Transverse colon (tissue), 4 donors: Measurements from ENCODE around the gene CRX. TPM values are rescaled to one million over a fixed set of nuclear protein-coding genes. Genes with fewer than 3 reads are reported as not detected.

Source experiments
- DNase-seq: peaks from one replicate; pipeline ENCODE4 v3.0.0-alpha.2; 2019
- H3K27ac ChIP-seq, 4 donors: fragments of 200-600 bp; sonication (generic); 2 replicates each; pipeline ENCODE4 v1.5.1; 2016 to 2018; ENCODE audit warnings: inconsistent platforms in 4 of 4
- H3K27me3 ChIP-seq: fragments of 200-600 bp; sonication (generic); 2 replicates; pipeline ENCODE4 v1.5.1; 2017; ENCODE audit warnings: inconsistent platforms
- H3K36me3 ChIP-seq, 4 donors: fragments of 200-600 bp; sonication (generic); 2 replicates each; pipeline ENCODE4 v1.5.1; 2017 to 2019; ENCODE audit warnings: inconsistent platforms in 4 of 4
- H3K4me1 ChIP-seq, 4 donors: fragments of 200-600 bp; sonication (generic); 2 replicates each; pipeline ENCODE4 v1.5.1; 2017 to 2020; ENCODE audit warnings: inconsistent platforms in 4 of 4
- H3K4me3 ChIP-seq, 4 donors: fragments of 200-600 bp; sonication (generic); 1 replicate in 1 of 4; 2 replicates in 3 of 4; pipeline versions ENCODE4 v1.5.1 to v1.6.1; 2017 to 2019; ENCODE audit warnings: inconsistent platforms in 4 of 4
- H3K9me3 ChIP-seq, 2 donors: fragments of 200-600 bp; sonication (generic); 2 replicates each; pipeline ENCODE4 v1.5.1; 2017 to 2019; ENCODE audit warnings: inconsistent platforms in 2 of 2
- CTCF ChIP-seq, 5 experiments: fragments of 200-600 bp in 3 of 5; fragments of 450-650 bp in 2 of 5; sonication (generic) in 3 of 5; IDR thresholded peaks; 1 replicate in 2 of 5; 2 replicates in 3 of 5; pipeline ENCODE4 v1.5.1; 2016 to 2017; ENCODE audit warnings: antibody characterized with exemption in 5 of 5, inconsistent platforms in 3 of 5, mild to moderate bottlenecking in 2 of 5, moderate library complexity in 1 of 5
- EP300 ChIP-seq: sonication (generic); formaldehyde crosslinking; IDR thresholded peaks from one replicate; pipeline ENCODE4 v1.6.1; 2017; ENCODE audit warnings: antibody characterized with exemption, low read depth
- POLR2A ChIP-seq: fragments of 450-650 bp; IDR thresholded peaks from one replicate; pipeline ENCODE4 v1.6.1; 2016; ENCODE audit warnings: antibody characterized with exemption, mild to moderate bottlenecking, moderate library complexity
- POLR2AphosphoS5 ChIP-seq, 3 donors: sonication (generic); formaldehyde crosslinking; IDR thresholded peaks; one replicate each; pipeline ENCODE4 v1.6.1; 2016; ENCODE audit warnings: antibody characterized with exemption in 3 of 3
- WGBS, 2 donors: methylation state at CpG; one replicate each; pipeline ENCODE4 v1.1.5; 2018; ENCODE audit warnings: low coverage in 1 of 2; 5-methylcytosine and 5-hydroxymethylcytosine counted together
- in situ Hi-C, 4 donors: fragments of 200-750 bp; cut with MboI; loops; one replicate each; pipeline versions ENCODE4 v1.15.0 to v1.15.1; 2017; ENCODE audit warnings: low sequenced_read_pairs in 3 of 4, low pct_ligation_motif_present in 1 of 4, low pct_unique_long_range_greater_than_20kb in 1 of 4
- intact Hi-C: fragments of 100-400 bp; cut with DNase I; formaldehyde crosslinking; loops from one replicate; pipeline ENCODE4 v1.15.1; 2023; ENCODE audit warnings: low total_unique reads
- total RNA-seq, 4 donors: library from RNA; depleted of rRNA; stranded (reverse); fragments of >200 nt; gene quantifications; one replicate each; pipeline ENCODE4 v1.1.0, GENCODE V29; 2016

CRX gene
- total RNA-seq, 4 donors from 2014 or later: not detected

DNA sequence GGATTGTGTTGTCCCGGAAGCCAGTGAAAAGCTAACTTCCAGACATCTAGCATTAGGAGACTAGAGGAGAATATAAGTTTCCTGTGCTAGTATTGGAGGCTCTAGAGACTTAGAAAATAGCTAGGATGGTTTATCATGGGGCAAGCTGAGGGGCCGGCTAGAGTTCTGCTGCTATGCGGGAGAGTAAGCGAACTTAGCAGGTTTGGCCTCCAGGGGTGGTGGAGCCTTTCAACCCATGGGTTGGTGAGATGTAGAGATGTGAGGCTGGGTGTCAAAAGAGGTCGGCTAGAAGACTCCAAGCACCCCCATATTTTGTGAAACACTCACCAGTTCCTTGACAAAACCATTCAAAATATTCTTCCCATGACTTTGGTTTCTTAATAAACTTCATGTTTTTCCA is 60.0 kb downstream of the CRX start:
- in situ Hi-C loops: no loop called here
- no peak for DNase-seq
- TF ChIP-seq POLR2AphosphoS5 (IDR thresholded peaks at IDR 0.05): no peak
- no peak for TF ChIP-seq CTCF (IDR thresholded peaks at IDR 0.05)
- no peak for TF ChIP-seq POLR2A
- TF ChIP-seq EP300: no peak

GRCh38 chr19:47882890-47883289 is 61.2 kb downstream of the CRX start:
- Histone ChIP-seq H3K27ac (no peak overlapping the region), H3K27me3 (peaks cover 25% of the 10 kb centered on the region), H3K4me3 (no peak overlapping the region), H3K4me1 (no peaks in the 10 kb centered on the region), H3K9me3 (no peaks in the 10 kb centered on the region), H3K36me3 (no peaks in the 10 kb centered on the region)
- in situ Hi-C loops: no loop called here
- no peak for DNase-seq
- intact Hi-C loops: no loop called here
- no peak for TF ChIP-seq CTCF (IDR thresholded peaks at IDR 0.05)
- no peak for TF ChIP-seq POLR2AphosphoS5 (IDR thresholded peaks at IDR 0.05)
- TF ChIP-seq POLR2A: no peak
- TF ChIP-seq EP300: no peak
- WGBS, 2 donors: 69% methylated on average over 3 of the region's 3 CpGs; no CpG with 5 or more reads in 1 of the 2 donors

More for the DNA sequence above, 60.0 kb downstream of the CRX start:
- Histone ChIP-seq H3K4me1 (no peaks in the 10 kb centered on the region), H3K9me3 (no peaks in the 10 kb centered on the region), H3K36me3 (no peaks in the 10 kb centered on the region), H3K27ac (no peak overlapping the region), H3K27me3 (peaks cover 21% of the 10 kb centered on the region), H3K4me3 (no peak overlapping the region)
- intact Hi-C loops: no loop called here
- WGBS, 2 donors: 73 to 86% methylated on average over 1 to 5 of the region's 5 CpGs

DNA sequence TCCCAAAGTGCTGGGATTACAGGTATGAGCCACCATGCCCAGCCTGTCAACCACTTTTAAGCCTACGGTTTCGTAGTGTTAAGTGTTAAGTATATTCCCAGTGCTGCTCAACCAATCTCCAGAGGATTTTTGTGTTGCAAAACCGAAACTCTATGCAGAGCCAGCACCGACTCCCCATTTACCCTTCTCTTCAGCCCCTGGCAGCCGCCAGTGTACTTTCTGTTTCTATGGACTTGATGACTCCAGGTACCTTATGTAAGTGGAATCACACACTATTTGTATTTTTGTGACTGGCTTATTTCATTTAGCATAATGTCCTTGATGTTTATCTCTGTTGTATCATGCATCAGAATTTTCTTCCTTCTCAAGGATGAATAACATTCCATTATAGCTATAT is 63.3 kb downstream of the CRX start:
- WGBS, 2 donors: 67 to 86% methylated on average over 1 to 5 of the region's 5 CpGs
- Histone ChIP-seq H3K9me3 (no peaks in the 10 kb centered on the region), H3K36me3 (no peaks in the 10 kb centered on the region), H3K4me3 (no peak overlapping the region), H3K4me1 (no peaks in the 10 kb centered on the region), H3K27me3 (peaks cover 14% of the 10 kb centered on the region), H3K27ac (no peak overlapping the region)
- intact Hi-C loops (no loop called here), in situ Hi-C loops (no loop called here)
- TF ChIP-seq CTCF (IDR thresholded peaks at IDR 0.05) (no peak), EP300 (no peak), POLR2AphosphoS5 (IDR thresholded peaks at IDR 0.05) (no peak), POLR2A (no peak)
- no peak for DNase-seq

- TF ChIP-seq POLR2A: no peak
- no peak for TF ChIP-seq EP300
- no peak for TF ChIP-seq CTCF (IDR thresholded peaks at IDR 0.05)
- TF ChIP-seq POLR2AphosphoS5 (IDR thresholded peaks at IDR 0.05): no peak
- no peak within 1 kb of the TSS for H3K27ac ChIP-seq
- WGBS, 2 donors: 56 to 64% methylated on average over 7 to 12 of the region's 12 CpGs
These were observed 64.3 kb downstream of the CRX start, which contains the start of gene SULT2A1 for GRCh38 chr19:47886010-47886559. TSS of gene SULT2A1 (minus strand) at chr19:47886315. CDS start at chr19:47886257, 58 bp downstream.

More at GRCh38 chr19:47886010-47886559, 64.3 kb downstream of the CRX start, which contains the start of gene SULT2A1:
- H3K4me3 ChIP-seq: no peak within 1 kb of the TSS
- intact Hi-C loops: no loop called here
- in situ Hi-C loops: no loop called here
- no peaks in the 10 kb centered on the region for H3K36me3 ChIP-seq
- peaks cover 14% of the 10 kb centered on the region for H3K27me3 ChIP-seq
- H3K4me1 ChIP-seq: no peaks in the 10 kb centered on the region
- DNase-seq: no peak
- H3K9me3 ChIP-seq: no peaks in the 10 kb centered on the region
